WTC11 (cell line): ENCODE measurements around the gene ZNF678. TPM values are rescaled to one million over a fixed set of nuclear protein-coding genes. Genes with fewer than 3 reads are reported as not detected.

Source experiments
- ATAC-seq: fragments of 200-7000 bp; cut with Tn5 transposase; 2 replicates; pipeline ENCODE4 v1.10.0; 2021; ENCODE audit warnings: mild to moderate bottlenecking, moderate library complexity
- CTCF ChIA-PET: fragments of 300-600 bp; sonication (Branson Sonifier 250); formaldehyde crosslinking; loops from one replicate; lab custom pipeline; 2021; ENCODE audit warnings: antibody characterized with exemption; lab: Charles Lee
- POLR2A ChIA-PET: fragments of 350-600 bp; sonication (Branson Sonifier 250); formaldehyde crosslinking; loops from one replicate; lab custom pipeline; 2021; ENCODE audit warnings: antibody characterized with exemption; lab: Charles Lee
- DNase-seq: peaks from one replicate; pipeline ENCODE4 v3.0.0; 2021; ENCODE audit warnings: low spot score
- H3K27ac Mint-ChIP-seq: 2 replicates; pipeline ENCODE4 v1.8.0; 2021; ENCODE audit warnings: mixed read lengths
- H3K27me3 Mint-ChIP-seq: 2 replicates; pipeline ENCODE4 v1.8.0; 2021; ENCODE audit warnings: low read depth, mild to moderate bottlenecking, moderate library complexity, mixed read lengths
- H3K36me3 Mint-ChIP-seq: 2 replicates; pipeline ENCODE4 v1.8.0; 2021; ENCODE audit warnings: mixed read lengths
- H3K4me1 Mint-ChIP-seq: 2 replicates; pipeline ENCODE4 v1.8.0; 2022; ENCODE audit warnings: mixed read lengths
- H3K4me3 Mint-ChIP-seq: 2 replicates; pipeline ENCODE4 v1.8.0; 2021; ENCODE audit warnings: mild to moderate bottlenecking, moderate library complexity, mixed read lengths
- H3K9me3 Mint-ChIP-seq: 2 replicates; pipeline ENCODE4 v1.8.0; 2021; ENCODE audit warnings: mixed read lengths
- ATF1 ChIP-seq: sonication (generic); formaldehyde crosslinking; IDR thresholded peaks from 2 replicates; pipeline ENCODE4 v1.8.1; 2023; ENCODE audit warnings: mild to moderate bottlenecking, moderate library complexity, missing genetic modification reagents
- E2F5 ChIP-seq: sonication (generic); formaldehyde crosslinking; IDR thresholded peaks from 2 replicates; pipeline ENCODE4 v1.8.1; 2022; ENCODE audit warnings: mild to moderate bottlenecking, moderate library complexity, missing genetic modification reagents
- EMX1 ChIP-seq: fragments of 250-450 bp; sonication (Bioruptor Pico); IDR thresholded peaks from 2 replicates; pipeline ENCODE4 v1.8.0; 2021; ENCODE audit warnings: mild to moderate bottlenecking
- ERG ChIP-seq: fragments of 250-450 bp; sonication (Bioruptor Pico); IDR thresholded peaks from 2 replicates; pipeline ENCODE4 v1.8.0; 2021; ENCODE audit warnings: mild to moderate bottlenecking
- ETV6 ChIP-seq: sonication (generic); formaldehyde crosslinking; IDR thresholded peaks from 2 replicates; pipeline ENCODE4 v1.8.1; 2022; ENCODE audit warnings: mild to moderate bottlenecking, missing genetic modification reagents
- JAZF1 ChIP-seq: fragments of 250-450 bp; sonication (Bioruptor Pico); IDR thresholded peaks from 2 replicates; pipeline ENCODE4 v1.9.0; 2021; ENCODE audit warnings: moderate library complexity, mild to moderate bottlenecking, inconsistent platforms
- MAX ChIP-seq: sonication (generic); formaldehyde crosslinking; IDR thresholded peaks from 2 replicates; pipeline ENCODE4 v1.8.0; 2022; ENCODE audit warnings: mild to moderate bottlenecking, missing genetic modification reagents
- NFATC4 ChIP-seq: fragments of 250-450 bp; sonication (Bioruptor Pico); IDR thresholded peaks from 2 replicates; pipeline ENCODE4 v1.9.0; 2021; ENCODE audit warnings: mild to moderate bottlenecking
- SMAD3 ChIP-seq: sonication (generic); formaldehyde crosslinking; IDR thresholded peaks from 2 replicates; pipeline ENCODE4 v1.8.0; 2022; ENCODE audit warnings: missing genetic modification reagents, mild to moderate bottlenecking, borderline replicate concordance
- TCF7 ChIP-seq: sonication (generic); formaldehyde crosslinking; IDR thresholded peaks from 2 replicates; pipeline ENCODE4 v1.8.0; 2022; ENCODE audit warnings: mild to moderate bottlenecking, low read depth, missing genetic modification reagents, moderate library complexity
- USF1 ChIP-seq: sonication (generic); formaldehyde crosslinking; IDR thresholded peaks from 2 replicates; pipeline ENCODE4 v1.8.0; 2022; ENCODE audit warnings: mild to moderate bottlenecking, missing genetic modification reagents
- ZBTB43 ChIP-seq: sonication (generic); formaldehyde crosslinking; IDR thresholded peaks from 2 replicates; pipeline ENCODE4 v1.8.1; 2023; ENCODE audit warnings: mild to moderate bottlenecking, missing genetic modification reagents
- ZNF219 ChIP-seq: sonication (generic); formaldehyde crosslinking; IDR thresholded peaks from 2 replicates; pipeline ENCODE4 v1.8.0; 2023; ENCODE audit warnings: missing genetic modification reagents, mild to moderate bottlenecking, borderline replicate concordance
- ZNF396 ChIP-seq: fragments of 250-450 bp; sonication (Bioruptor Pico); IDR thresholded peaks from 2 replicates; pipeline ENCODE4 v1.8.0; 2021; ENCODE audit warnings: mild to moderate bottlenecking, moderate library complexity, borderline replicate concordance
- ZNF423 ChIP-seq: fragments of 250-450 bp; sonication (Bioruptor Pico); IDR thresholded peaks from 2 replicates; pipeline ENCODE4 v2.1.2; 2022; ENCODE audit warnings: mild to moderate bottlenecking, moderate library complexity
- ZNF425 ChIP-seq: fragments of 250-450 bp; sonication (Bioruptor Pico); conservative IDR thresholded peaks from 2 replicates; pipeline ENCODE4 v1.9.0; 2021; ENCODE audit warnings: mild to moderate bottlenecking
- total RNA-seq: library from RNA; stranded (reverse); gene quantifications from 3 replicates; pipeline ENCODE4 v1.2.3, GENCODE V29; 2021
- TF ChIP-seq, protein P1 (sequence below): sonication (generic); formaldehyde crosslinking; IDR thresholded peaks from 2 replicates; pipeline ENCODE4 v1.8.0; 2022; ENCODE audit warnings: mild to moderate bottlenecking, missing genetic modification reagents
- TF ChIP-seq, protein P2 (sequence below): sonication (generic); formaldehyde crosslinking; IDR thresholded peaks from 2 replicates; pipeline ENCODE4 v1.8.0; 2023; ENCODE audit warnings: missing genetic modification reagents
- TF ChIP-seq, protein P3 (sequence below): sonication (generic); formaldehyde crosslinking; IDR thresholded peaks from 2 replicates; pipeline ENCODE4 v1.8.1; 2023; ENCODE audit warnings: mild to moderate bottlenecking, missing genetic modification reagents, moderate library complexity
- TF ChIP-seq, protein P4 (sequence below): sonication (generic); formaldehyde crosslinking; IDR thresholded peaks from 2 replicates; pipeline ENCODE4 v1.8.0; 2023; ENCODE audit warnings: missing genetic modification reagents, mild to moderate bottlenecking, borderline replicate concordance

ZNF678 gene
- total RNA-seq, 1 experiment from 2014 or later, result 28.9 TPM

DNA sequence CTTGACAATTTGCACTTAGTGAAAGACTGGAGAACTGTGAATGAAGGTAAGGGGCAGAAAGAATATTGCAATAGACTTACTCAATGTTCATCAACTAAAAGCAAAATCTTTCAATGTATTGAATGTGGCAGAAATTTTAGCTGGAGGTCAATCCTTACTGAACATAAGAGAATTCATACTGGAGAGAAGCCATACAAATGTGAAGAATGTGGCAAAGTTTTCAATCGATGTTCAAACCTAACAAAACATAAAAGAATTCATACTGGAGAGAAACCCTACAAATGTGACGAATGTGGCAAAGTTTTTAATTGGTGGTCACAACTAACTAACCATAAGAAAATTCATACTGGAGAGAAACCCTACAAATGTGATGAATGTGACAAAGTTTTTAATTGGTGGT lies 91.1 kb downstream of the ZNF678 start (continued):
- TF ChIP-seq, protein P1, sequence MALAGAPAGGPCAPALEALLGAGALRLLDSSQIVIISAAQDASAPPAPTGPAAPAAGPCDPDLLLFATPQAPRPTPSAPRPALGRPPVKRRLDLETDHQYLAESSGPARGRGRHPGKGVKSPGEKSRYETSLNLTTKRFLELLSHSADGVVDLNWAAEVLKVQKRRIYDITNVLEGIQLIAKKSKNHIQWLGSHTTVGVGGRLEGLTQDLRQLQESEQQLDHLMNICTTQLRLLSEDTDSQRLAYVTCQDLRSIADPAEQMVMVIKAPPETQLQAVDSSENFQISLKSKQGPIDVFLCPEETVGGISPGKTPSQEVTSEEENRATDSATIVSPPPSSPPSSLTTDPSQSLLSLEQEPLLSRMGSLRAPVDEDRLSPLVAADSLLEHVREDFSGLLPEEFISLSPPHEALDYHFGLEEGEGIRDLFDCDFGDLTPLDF, result no peak
- TF ChIP-seq ZBTB43 (CRISPR knock-in tag) (no peak), USF1 (CRISPR knock-in tag) (no peak), EMX1 (CRISPR knock-in tag) (no peak), NFATC4 (CRISPR knock-in tag) (no peak), SMAD3 (no peak), JAZF1 (no peak), ZNF423 (CRISPR knock-in tag) (no peak), E2F5 (no peak), MAX (CRISPR knock-in tag) (no peak)
- TF ChIP-seq, protein P2, sequence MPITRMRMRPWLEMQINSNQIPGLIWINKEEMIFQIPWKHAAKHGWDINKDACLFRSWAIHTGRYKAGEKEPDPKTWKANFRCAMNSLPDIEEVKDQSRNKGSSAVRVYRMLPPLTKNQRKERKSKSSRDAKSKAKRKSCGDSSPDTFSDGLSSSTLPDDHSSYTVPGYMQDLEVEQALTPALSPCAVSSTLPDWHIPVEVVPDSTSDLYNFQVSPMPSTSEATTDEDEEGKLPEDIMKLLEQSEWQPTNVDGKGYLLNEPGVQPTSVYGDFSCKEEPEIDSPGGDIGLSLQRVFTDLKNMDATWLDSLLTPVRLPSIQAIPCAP, result no peak

- Mint-ChIP-seq H3K27me3 (peaks cover 11% of the 10 kb centered on the region), H3K36me3 (peaks cover 92% of the 10 kb centered on the region), H3K4me3 (no peak overlapping the region), H3K4me1 (no peaks in the 10 kb centered on the region), H3K27ac (no peak overlapping the region), H3K9me3 (peaks cover 79% of the 10 kb centered on the region)
- no peak for DNase-seq
- ChIA-PET POLR2A (no interaction called here), CTCF (no interaction called here)
- no peak for ATAC-seq
- TF ChIP-seq, protein P3, sequence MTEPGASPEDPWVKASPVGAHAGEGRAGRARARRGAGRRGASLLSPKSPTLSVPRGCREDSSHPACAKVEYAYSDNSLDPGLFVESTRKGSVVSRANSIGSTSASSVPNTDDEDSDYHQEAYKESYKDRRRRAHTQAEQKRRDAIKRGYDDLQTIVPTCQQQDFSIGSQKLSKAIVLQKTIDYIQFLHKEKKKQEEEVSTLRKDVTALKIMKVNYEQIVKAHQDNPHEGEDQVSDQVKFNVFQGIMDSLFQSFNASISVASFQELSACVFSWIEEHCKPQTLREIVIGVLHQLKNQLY (CRISPR knock-in tag), result no peak
- TF ChIP-seq TCF7 (no peak), ETV6 (CRISPR knock-in tag) (no peak), ZNF219 (CRISPR knock-in tag) (no peak), ZNF396 (CRISPR knock-in tag) (no peak), ATF1 (CRISPR knock-in tag) (no peak), ZNF425 (CRISPR knock-in tag) (no peak), ERG (CRISPR knock-in tag) (no peak)
- TF ChIP-seq, protein P4, sequence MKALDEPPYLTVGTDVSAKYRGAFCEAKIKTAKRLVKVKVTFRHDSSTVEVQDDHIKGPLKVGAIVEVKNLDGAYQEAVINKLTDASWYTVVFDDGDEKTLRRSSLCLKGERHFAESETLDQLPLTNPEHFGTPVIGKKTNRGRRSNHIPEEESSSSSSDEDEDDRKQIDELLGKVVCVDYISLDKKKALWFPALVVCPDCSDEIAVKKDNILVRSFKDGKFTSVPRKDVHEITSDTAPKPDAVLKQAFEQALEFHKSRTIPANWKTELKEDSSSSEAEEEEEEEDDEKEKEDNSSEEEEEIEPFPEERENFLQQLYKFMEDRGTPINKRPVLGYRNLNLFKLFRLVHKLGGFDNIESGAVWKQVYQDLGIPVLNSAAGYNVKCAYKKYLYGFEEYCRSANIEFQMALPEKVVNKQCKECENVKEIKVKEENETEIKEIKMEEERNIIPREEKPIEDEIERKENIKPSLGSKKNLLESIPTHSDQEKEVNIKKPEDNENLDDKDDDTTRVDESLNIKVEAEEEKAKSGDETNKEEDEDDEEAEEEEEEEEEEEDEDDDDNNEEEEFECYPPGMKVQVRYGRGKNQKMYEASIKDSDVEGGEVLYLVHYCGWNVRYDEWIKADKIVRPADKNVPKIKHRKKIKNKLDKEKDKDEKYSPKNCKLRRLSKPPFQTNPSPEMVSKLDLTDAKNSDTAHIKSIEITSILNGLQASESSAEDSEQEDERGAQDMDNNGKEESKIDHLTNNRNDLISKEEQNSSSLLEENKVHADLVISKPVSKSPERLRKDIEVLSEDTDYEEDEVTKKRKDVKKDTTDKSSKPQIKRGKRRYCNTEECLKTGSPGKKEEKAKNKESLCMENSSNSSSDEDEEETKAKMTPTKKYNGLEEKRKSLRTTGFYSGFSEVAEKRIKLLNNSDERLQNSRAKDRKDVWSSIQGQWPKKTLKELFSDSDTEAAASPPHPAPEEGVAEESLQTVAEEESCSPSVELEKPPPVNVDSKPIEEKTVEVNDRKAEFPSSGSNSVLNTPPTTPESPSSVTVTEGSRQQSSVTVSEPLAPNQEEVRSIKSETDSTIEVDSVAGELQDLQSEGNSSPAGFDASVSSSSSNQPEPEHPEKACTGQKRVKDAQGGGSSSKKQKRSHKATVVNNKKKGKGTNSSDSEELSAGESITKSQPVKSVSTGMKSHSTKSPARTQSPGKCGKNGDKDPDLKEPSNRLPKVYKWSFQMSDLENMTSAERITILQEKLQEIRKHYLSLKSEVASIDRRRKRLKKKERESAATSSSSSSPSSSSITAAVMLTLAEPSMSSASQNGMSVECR (CRISPR knock-in tag), result no peak
Observed at GRCh38 chr1:227654858-227655752, 91.7 kb downstream of the ZNF678 start.
